Subcutaneous abdominal adipose tissue (tissue), 5 donors: ENCODE measurements around the gene HSP90AB1.

Source experiments
- H3K27ac ChIP-seq: one replicate; pipeline ENCODE4 v1.7.0; 2013; ENCODE audit warnings: low read depth, mild to moderate bottlenecking, inconsistent platforms, low read length, moderate library complexity
- H3K27me3 ChIP-seq, 5 donors: one replicate each; pipeline ENCODE4 v1.7.0; 2013; ENCODE audit warnings: low read length in 5 of 5, inconsistent platforms in 1 of 5; ENCODE audit not compliant: control insufficient read depth in 5 of 5, insufficient read depth in 4 of 5
- H3K36me3 ChIP-seq, 5 donors: one replicate each; pipeline ENCODE4 v1.7.0; 2013; ENCODE audit warnings: low read length in 5 of 5; ENCODE audit not compliant: control insufficient read depth in 5 of 5, insufficient read depth in 5 of 5
- H3K4me1 ChIP-seq, 5 donors: one replicate each; pipeline ENCODE4 v1.7.0; 2013; ENCODE audit warnings: low read length in 5 of 5, mild to moderate bottlenecking in 3 of 5, moderate library complexity in 1 of 5; ENCODE audit not compliant: control insufficient read depth in 5 of 5, insufficient read depth in 5 of 5
- H3K4me3 ChIP-seq, 5 donors: one replicate each; pipeline ENCODE4 v1.7.0; 2013; ENCODE audit warnings: low read length in 5 of 5, low read depth in 1 of 5
- H3K9ac ChIP-seq, 5 donors: one replicate each; pipeline ENCODE4 v1.7.0; 2013; ENCODE audit warnings: low read length in 5 of 5, mild to moderate bottlenecking in 4 of 5, moderate library complexity in 3 of 5
- H3K9me3 ChIP-seq, 5 donors: one replicate each; pipeline ENCODE4 v1.7.0; 2013; ENCODE audit warnings: low read length in 5 of 5; ENCODE audit not compliant: control insufficient read depth in 5 of 5
- donor health status: healthy.
- donor health status: healthy.
- donor health status: healthy.
- donor health status: healthy.
- donor health status: healthy.

The HSP90AB1 gene

DNA sequence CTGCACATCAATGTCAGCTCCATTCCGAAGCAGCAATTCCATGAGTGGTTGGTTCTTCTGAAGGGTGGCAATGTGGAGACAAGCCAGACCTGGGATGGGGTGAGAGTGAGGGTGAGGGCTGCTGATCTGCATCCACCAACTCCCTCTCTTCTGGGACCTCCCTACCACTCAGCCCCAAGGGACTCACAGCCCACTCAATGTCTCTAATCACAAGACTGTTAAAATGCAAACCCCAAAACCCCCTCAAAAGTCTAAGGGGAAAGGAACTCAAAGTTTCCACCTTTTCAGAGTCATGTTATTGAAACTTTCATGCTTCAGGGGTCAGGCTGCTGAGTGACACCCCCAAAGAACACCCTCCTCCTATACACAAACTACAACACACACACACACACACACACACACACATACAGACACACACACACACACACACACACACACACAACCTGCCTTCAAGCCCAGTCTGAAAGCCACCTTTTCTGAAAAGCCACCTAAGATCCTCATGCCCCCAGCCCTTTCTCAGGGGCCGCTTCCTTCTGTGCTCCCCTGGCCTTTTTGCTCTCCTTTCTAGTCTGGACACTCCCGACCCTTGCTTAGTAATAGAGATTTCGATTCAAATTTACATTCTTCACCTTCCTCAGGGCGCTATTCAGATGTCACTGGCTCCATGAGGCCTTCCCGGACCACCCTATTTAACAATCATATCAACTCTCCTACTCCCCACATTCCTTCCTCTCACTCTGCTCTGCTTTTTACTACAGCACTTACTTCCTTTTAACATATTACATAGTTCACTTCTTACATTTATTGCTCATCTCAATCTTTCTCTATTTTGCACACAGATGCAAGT is 13.8 kb downstream of the HSP90AB1 start:
- H3K4me3 ChIP-seq: no peak overlapping the region

GRCh38 chr6:44261581-44261980 is 14.7 kb downstream of the HSP90AB1 start:
- Histone ChIP-seq H3K9me3 (no peaks in the 10 kb centered on the region), H3K27ac (no peak overlapping the region), H3K4me3 (no peak overlapping the region), H3K9ac (no peak overlapping the region), H3K27me3 (no peaks in the 10 kb centered on the region), H3K4me1 (peaks cover 13 to 47% (median 42%) of the 10 kb centered on the region in 5 donors), H3K36me3 (peaks cover 0 to 33% (median 20%) of the 10 kb centered on the region in 5 donors)

More for the DNA sequence above, 13.8 kb downstream of the HSP90AB1 start:
- Histone ChIP-seq H3K27me3 (no peaks in the 10 kb centered on the region), H3K9ac (no peak overlapping the region), H3K9me3 (no peaks in the 10 kb centered on the region), H3K36me3 (peaks cover 0 to 33% (median 21%) of the 10 kb centered on the region in 5 donors), H3K4me1 (peaks cover 15 to 54% (median 51%) of the 10 kb centered on the region in 5 donors), H3K27ac (no peak overlapping the region)

DNA sequence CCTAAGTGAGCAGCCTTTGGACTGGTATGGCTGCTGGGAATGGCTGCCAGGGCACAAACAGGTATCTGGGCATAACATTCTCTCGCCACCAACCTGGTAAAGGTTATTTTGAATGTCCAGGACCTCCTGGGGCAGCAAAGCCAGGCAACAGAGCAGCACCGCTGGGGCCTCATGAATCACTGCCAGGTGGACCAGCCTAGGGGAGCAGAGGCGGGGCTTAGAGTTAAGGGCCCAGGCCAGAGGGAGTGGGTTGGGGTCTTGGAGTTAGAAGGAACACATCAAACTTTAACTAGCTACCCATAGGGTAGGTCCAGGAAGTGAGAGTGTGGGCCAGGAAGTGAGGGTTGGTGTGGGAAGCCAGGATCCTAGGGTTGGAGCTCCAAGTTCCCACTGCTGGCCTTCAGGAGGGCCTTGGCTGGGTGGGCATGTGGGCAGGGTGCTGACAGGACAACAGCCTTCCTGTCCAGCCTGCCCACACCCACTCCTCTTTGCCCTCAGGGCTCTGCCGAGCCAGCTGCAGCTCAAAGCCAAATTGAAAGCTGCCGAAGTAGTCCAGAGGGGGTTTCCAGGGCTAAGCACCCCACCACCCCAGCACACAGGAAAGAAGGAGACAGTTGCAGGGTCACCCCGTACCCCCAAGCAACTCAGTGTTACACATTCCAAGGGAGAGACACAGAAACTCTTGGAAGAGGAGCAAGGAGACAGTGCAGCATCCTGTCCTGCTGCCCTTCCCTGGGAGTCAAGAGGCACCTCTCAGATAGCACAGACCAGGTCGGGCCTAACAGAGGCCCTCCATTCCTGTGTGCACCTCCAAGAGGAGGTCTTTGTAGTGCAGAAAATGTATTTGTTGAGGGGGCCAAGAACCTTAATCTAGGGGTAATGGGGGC is 15.8 kb downstream of the HSP90AB1 start:
- Histone ChIP-seq H3K9ac (peak overlapping the region in 3 of 5 donors; percentile 8 to 89 (median 9)), H3K27ac (no peak overlapping the region), H3K4me3 (peak overlapping the region; percentile 19 to 88 (median 83)), H3K9me3 (no peaks in the 10 kb centered on the region), H3K36me3 (peaks cover 0 to 33% (median 20%) of the 10 kb centered on the region in 5 donors), H3K4me1 (peaks cover 11 to 39% (median 34%) of the 10 kb centered on the region in 5 donors), H3K27me3 (no peaks in the 10 kb centered on the region)

GRCh38 chr6:44263354-44264100 is 16.6 kb downstream of the HSP90AB1 start:
- Histone ChIP-seq H3K36me3 (peaks cover 0 to 29% (median 18%) of the 10 kb centered on the region in 5 donors), H3K9ac (peak overlapping the region in 4 of 5 donors; percentile 16 to 89 (median 67)), H3K4me1 (peaks cover 10 to 33% (median 29%) of the 10 kb centered on the region in 5 donors), H3K27me3 (peaks cover 0 to 5% (median 2%) of the 10 kb centered on the region in 5 donors), H3K9me3 (no peaks in the 10 kb centered on the region), H3K4me3 (peak overlapping the region; percentile 61 to 88 (median 83)), H3K27ac (peak overlapping the region; percentile 65)

- Histone ChIP-seq H3K4me3 (peak overlapping the region; percentile 65 to 88 (median 83)), H3K9me3 (no peaks in the 10 kb centered on the region), H3K9ac (peak overlapping the region; percentile 56 to 89 (median 78)), H3K27me3 (peaks cover 0 to 14% (median 10%) of the 10 kb centered on the region in 5 donors), H3K4me1 (peaks cover 10 to 33% (median 29%) of the 10 kb centered on the region in 5 donors), H3K27ac (peak overlapping the region; percentile 65), H3K36me3 (peaks cover 0 to 21% (median 13%) of the 10 kb centered on the region in 5 donors)
Observed at GRCh38 chr6:44264154-44265006, 17.5 kb downstream of the HSP90AB1 start.

- H3K4me1 ChIP-seq: peaks cover 10 to 34% (median 29%) of the 10 kb centered on the region in 5 donors
- H3K4me3 ChIP-seq: peak within 1 kb of the TSS; percentile 65 to 88 (median 83)
- H3K27me3 ChIP-seq: peaks cover 0 to 22% (median 17%) of the 10 kb centered on the region in 5 donors
- H3K36me3 ChIP-seq: peaks cover 0 to 14% (median 6%) of the 10 kb centered on the region in 5 donors
- H3K27ac ChIP-seq: peak within 1 kb of the TSS; percentile 65
- H3K9me3 ChIP-seq: no peaks in the 10 kb centered on the region
- H3K9ac ChIP-seq: peak within 1 kb of the TSS; percentile 56 to 89 (median 78)
Observed at GRCh38 chr6:44265007-44265721, 18.3 kb downstream of the HSP90AB1 start, which contains the start of gene NFKBIE. NFKBIE (minus strand) TSS chr6:44265551; CDS start chr6:44265346, 205 bp downstream.

DNA sequence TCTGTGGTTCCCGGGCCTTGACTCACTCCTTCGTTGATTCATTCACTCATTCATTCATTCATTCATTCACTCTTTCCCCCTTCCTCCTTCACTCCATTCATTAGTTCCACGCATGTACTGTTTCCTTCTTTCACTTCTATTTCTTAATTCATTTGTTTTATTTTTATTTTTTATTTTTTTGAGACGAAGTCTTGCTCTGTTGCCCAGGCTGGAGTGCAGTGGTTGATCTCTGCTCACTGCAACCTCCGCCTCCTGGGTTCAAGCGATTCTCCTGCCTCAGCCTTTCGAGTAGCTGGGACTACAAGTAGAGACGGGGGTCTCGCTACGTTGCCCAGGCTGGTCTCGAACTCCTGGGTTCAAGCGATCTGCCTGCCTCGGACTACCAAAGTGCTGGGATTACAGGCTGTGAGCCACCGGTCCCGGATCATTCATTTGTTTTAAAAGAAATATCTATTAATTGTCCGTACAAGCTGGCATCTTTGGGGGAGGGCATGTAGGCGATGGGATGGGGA is 18.9 kb downstream of the HSP90AB1 start:
- H3K36me3 ChIP-seq: peaks cover 0 to 10% (median 4%) of the 10 kb centered on the region in 5 donors
- H3K4me1 ChIP-seq: peaks cover 10 to 35% (median 29%) of the 10 kb centered on the region in 5 donors
- H3K4me3 ChIP-seq: peak overlapping the region in 1 of 5 donors; percentile 88
- no peaks in the 10 kb centered on the region for H3K9me3 ChIP-seq
- H3K27me3 ChIP-seq: peaks cover 0 to 22% (median 17%) of the 10 kb centered on the region in 5 donors
- H3K9ac ChIP-seq: no peak overlapping the region
- peak overlapping the region; percentile 10 for H3K27ac ChIP-seq

GRCh38 chr6:44266347-44266746 is 19.4 kb downstream of the HSP90AB1 start:
- Histone ChIP-seq H3K9me3 (no peaks in the 10 kb centered on the region), H3K9ac (no peak overlapping the region), H3K4me3 (no peak overlapping the region), H3K27me3 (peaks cover 4 to 26% (median 22%) of the 10 kb centered on the region in 5 donors), H3K27ac (peak overlapping the region; percentile 10), H3K4me1 (peaks cover 10 to 39% (median 29%) of the 10 kb centered on the region in 5 donors), H3K36me3 (peaks cover 0 to 8% (median 4%) of the 10 kb centered on the region in 5 donors)
